ENCODE measurements around the gene SLC7A10.
A peak's percentile ranks its signal among the peaks of the same experiment; 100 is the strongest.

The SLC7A10 gene

DNA sequence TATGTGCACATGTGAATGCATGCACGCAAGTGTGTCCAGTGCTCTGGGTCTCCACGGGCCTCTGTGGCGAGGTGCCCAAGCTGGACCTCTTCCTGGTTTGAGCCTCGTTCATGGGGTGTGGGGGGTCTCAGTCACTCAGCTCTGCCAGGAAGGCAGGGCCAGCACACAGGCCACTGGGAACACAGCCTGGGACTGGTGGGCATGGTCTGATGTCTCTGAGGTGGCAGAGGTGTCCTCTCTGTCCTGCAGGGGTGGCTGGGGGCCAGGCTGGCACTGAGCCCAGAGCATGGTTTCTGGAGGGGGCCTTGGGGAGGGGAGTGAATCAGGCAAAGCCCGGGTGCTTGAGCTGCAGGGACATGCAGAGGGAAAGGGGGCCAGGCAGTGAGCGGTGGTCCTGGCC is 22.1 kb downstream of the SLC7A10 start:
- Histone ChIP-seq H3K79me1 (ENCODE audit: low read length) (no peaks in the 10 kb centered on the region), H3K27ac (ENCODE audit: low read depth, low read length) (no peak overlapping the region), H3K23ac (ENCODE audit: low read length) (no peak overlapping the region), H2BK5ac (ENCODE audit: low read depth, low read length, poor library complexity) (no peak overlapping the region), H2BK12ac (ENCODE audit: low read length) (no peak overlapping the region), H3K4me2 (ENCODE audit: low read length) (no peak overlapping the region), H3K14ac (ENCODE audit: low read length) (no peak overlapping the region), H3K9me3 (ENCODE audit: insufficient read depth, low read depth, low read length) (peaks cover 3% of the 10 kb centered on the region), H3K18ac (ENCODE audit: low read length) (no peak overlapping the region), H2BK120ac (ENCODE audit: insufficient read depth, low read length, poor library complexity) (no peak overlapping the region), H3K4me3 (ENCODE audit: low read depth, low read length) (peak overlapping the region; percentile 26), H2AFZ (ENCODE audit: insufficient read depth, low read length, poor library complexity) (no peak overlapping the region), H3K4me1 (ENCODE audit: control insufficient read depth in 1 of 2, insufficient read depth in 2 of 2, low read length in 2 of 2) (no peaks in the 10 kb centered on the region), H3K79me2 (ENCODE audit: control insufficient read depth, insufficient read depth, low read length, poor library complexity) (no peaks in the 10 kb centered on the region), H4K12ac (ENCODE audit: low read depth, low read length) (no peak overlapping the region), H3K36me3 (ENCODE audit: control insufficient read depth in 1 of 2, insufficient read depth in 2 of 2, low read length in 2 of 2) (peaks cover 4 to 6% of the 10 kb centered on the region in 2 experiments), H2AK5ac (ENCODE audit: low read length) (no peak overlapping the region), H3K4ac (ENCODE audit: low read depth, low read length) (no peak overlapping the region), H4K91ac (ENCODE audit: low read depth, low read length) (no peak overlapping the region), H4K8ac (ENCODE audit: low read depth, low read length) (no peak overlapping the region), H3K27me3 (ENCODE audit: insufficient read depth, low read length) (no peaks in the 10 kb centered on the region), H3K9ac (ENCODE audit: low read length) (no peak overlapping the region)
- WGBS (ENCODE audit: extremely low coverage, insufficient coverage, insufficient read length) = no CpG with 5 or more reads among the region's 6 CpGs
- DNase-seq = no peak

DNA sequence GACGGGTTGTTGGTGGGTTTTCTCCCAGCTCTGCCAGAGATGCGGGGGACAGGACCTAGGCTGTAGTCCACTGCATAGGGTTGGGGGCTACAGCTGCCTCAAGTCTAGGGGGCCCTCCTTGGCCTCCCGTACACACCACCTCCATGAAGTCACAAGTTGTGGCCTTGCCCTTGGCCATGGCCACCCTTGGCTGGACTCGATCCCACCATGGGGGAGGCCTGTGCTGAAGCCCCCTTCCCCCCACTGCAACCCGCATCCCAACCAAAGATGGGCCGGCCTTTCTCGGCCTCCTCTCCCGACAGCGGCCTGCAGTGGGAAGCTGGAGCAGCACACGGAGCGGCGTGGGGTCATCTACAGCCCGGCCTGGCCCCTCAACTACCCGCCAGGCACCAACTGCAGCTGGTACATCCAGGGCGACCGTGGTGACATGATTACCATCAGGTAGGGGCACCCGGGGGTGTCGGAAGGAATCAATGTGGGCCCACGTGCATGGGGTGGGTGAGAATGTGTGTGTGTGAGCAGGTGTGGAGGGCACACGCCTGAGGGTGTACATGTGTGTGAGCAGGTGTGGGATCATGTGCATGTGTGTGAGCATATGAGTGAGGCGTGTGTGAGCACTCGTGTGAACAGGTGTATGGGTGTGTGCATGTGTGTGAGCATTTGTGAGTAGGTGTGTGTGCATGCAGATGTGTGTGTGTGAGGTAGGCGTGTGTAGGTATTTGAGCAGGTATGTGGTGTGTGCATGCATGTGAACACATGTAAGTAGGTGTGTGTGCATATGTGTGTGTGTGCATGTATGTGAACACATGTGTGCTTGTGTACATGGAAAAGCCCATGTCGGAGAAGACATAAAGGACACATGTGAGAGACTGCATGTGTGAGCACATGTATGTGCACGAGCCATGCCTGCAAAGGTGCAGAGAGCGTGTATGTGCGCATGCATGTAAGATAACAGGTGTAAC is 22.8 kb downstream of the SLC7A10 start:
- no CpG with 5 or more reads among the region's 27 CpGs for WGBS (ENCODE audit: extremely low coverage, insufficient coverage, insufficient read length)

DNA sequence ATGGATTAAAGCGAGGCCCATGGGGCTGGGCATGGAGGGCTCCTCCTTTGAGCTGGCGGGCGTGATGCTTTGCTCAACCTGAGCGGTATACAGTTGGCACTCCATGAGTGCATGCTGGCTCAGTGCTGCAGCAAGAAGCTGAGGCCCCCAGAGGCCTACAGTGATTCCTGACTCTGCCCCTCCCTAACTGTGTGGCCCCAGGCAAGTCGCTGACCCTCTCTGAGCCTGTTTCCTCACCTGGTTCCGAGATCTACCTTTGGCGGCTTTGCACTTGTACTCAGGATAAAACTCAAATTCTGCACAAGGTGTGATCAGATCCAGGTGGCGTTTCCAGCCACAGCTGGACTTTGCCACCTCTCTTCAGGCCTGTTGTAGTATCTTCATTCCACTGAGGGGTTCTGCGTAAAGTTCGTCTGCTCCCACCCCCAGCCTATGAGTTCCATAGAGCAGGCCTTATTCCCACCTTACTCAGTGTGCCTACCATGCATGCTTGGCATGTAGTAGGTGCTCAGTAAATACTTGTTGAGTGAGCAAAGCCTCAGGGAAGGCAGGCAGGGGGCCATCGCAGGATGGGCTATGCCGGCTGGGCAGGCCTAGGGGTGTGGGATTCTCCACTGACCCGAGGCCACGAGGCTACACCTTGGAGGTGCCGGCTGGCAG is 23.6 kb downstream of the SLC7A10 start:
- no peaks in the 10 kb centered on the region for H3K27me3 ChIP-seq (ENCODE audit: insufficient read depth, low read length)
- no peak overlapping the region for H2BK12ac ChIP-seq (ENCODE audit: low read length)
- peaks cover 4 to 6% of the 10 kb centered on the region in 2 experiments for H3K36me3 ChIP-seq (ENCODE audit: control insufficient read depth in 1 of 2, insufficient read depth in 2 of 2, low read length in 2 of 2)
- no peak overlapping the region for H3K14ac ChIP-seq (ENCODE audit: low read length)
- DNase-seq = no peak
- H2AFZ ChIP-seq (ENCODE audit: insufficient read depth, low read length, poor library complexity) = no peak overlapping the region
- H4K8ac ChIP-seq (ENCODE audit: low read depth, low read length) = no peak overlapping the region
- H2AK5ac ChIP-seq (ENCODE audit: low read length) = no peak overlapping the region
- H3K18ac ChIP-seq (ENCODE audit: low read length) = no peak overlapping the region
- H3K27ac ChIP-seq (ENCODE audit: low read depth, low read length) = no peak overlapping the region
- WGBS (ENCODE audit: extremely low coverage, insufficient coverage, insufficient read length) = no CpG with 5 or more reads among the region's 15 CpGs
- no peak overlapping the region for H3K4ac ChIP-seq (ENCODE audit: low read depth, low read length)
- H2BK5ac ChIP-seq (ENCODE audit: low read depth, low read length, poor library complexity) = no peak overlapping the region
- no peak overlapping the region for H4K91ac ChIP-seq (ENCODE audit: low read depth, low read length)
- peaks cover 3% of the 10 kb centered on the region for H3K9me3 ChIP-seq (ENCODE audit: insufficient read depth, low read depth, low read length)
- H3K4me2 ChIP-seq (ENCODE audit: low read length) = no peak overlapping the region
- no peak overlapping the region for H4K12ac ChIP-seq (ENCODE audit: low read depth, low read length)
- no peak overlapping the region for H3K23ac ChIP-seq (ENCODE audit: low read length)
- H3K4me1 ChIP-seq (ENCODE audit: control insufficient read depth in 1 of 2, insufficient read depth in 2 of 2, low read length in 2 of 2) = no peaks in the 10 kb centered on the region
- no peaks in the 10 kb centered on the region for H3K79me2 ChIP-seq (ENCODE audit: control insufficient read depth, insufficient read depth, low read length, poor library complexity)
- no peak overlapping the region for H3K9ac ChIP-seq (ENCODE audit: low read length)
- H3K79me1 ChIP-seq (ENCODE audit: low read length) = no peaks in the 10 kb centered on the region
- H3K4me3 ChIP-seq (ENCODE audit: low read depth, low read length) = no peak overlapping the region
- no peak overlapping the region for H2BK120ac ChIP-seq (ENCODE audit: insufficient read depth, low read length, poor library complexity)

More for the DNA sequence above, 22.8 kb downstream of the SLC7A10 start:
- no peak overlapping the region for H2BK5ac ChIP-seq (ENCODE audit: low read depth, low read length, poor library complexity)
- no peak for DNase-seq
- no peak overlapping the region for H4K12ac ChIP-seq (ENCODE audit: low read depth, low read length)
- no peaks in the 10 kb centered on the region for H3K4me1 ChIP-seq (ENCODE audit: control insufficient read depth in 1 of 2, insufficient read depth in 2 of 2, low read length in 2 of 2)
- no peaks in the 10 kb centered on the region for H3K79me2 ChIP-seq (ENCODE audit: control insufficient read depth, insufficient read depth, low read length, poor library complexity)
- no peak overlapping the region for H2AFZ ChIP-seq (ENCODE audit: insufficient read depth, low read length, poor library complexity)
- no peak overlapping the region for H2BK120ac ChIP-seq (ENCODE audit: insufficient read depth, low read length, poor library complexity)
- no peak overlapping the region for H2AK5ac ChIP-seq (ENCODE audit: low read length)
- no peak overlapping the region for H3K18ac ChIP-seq (ENCODE audit: low read length)
- no peaks in the 10 kb centered on the region for H3K79me1 ChIP-seq (ENCODE audit: low read length)
- H4K8ac ChIP-seq (ENCODE audit: low read depth, low read length) = no peak overlapping the region
- H3K36me3 ChIP-seq (ENCODE audit: control insufficient read depth in 1 of 2, insufficient read depth in 2 of 2, low read length in 2 of 2) = peaks cover 4 to 6% of the 10 kb centered on the region in 2 experiments
- H3K9ac ChIP-seq (ENCODE audit: low read length) = no peak overlapping the region
- H3K14ac ChIP-seq (ENCODE audit: low read length) = no peak overlapping the region
- H3K23ac ChIP-seq (ENCODE audit: low read length) = no peak overlapping the region
- H3K4me2 ChIP-seq (ENCODE audit: low read length) = no peak overlapping the region
- no peak overlapping the region for H3K4ac ChIP-seq (ENCODE audit: low read depth, low read length)
- H3K9me3 ChIP-seq (ENCODE audit: insufficient read depth, low read depth, low read length) = peaks cover 3% of the 10 kb centered on the region
- no peak overlapping the region for H2BK12ac ChIP-seq (ENCODE audit: low read length)
- H4K91ac ChIP-seq (ENCODE audit: low read depth, low read length) = no peak overlapping the region
- H3K4me3 ChIP-seq (ENCODE audit: low read depth, low read length) = peak overlapping the region; percentile 26
- no peaks in the 10 kb centered on the region for H3K27me3 ChIP-seq (ENCODE audit: insufficient read depth, low read length)
- H3K27ac ChIP-seq (ENCODE audit: low read depth, low read length) = no peak overlapping the region

DNA sequence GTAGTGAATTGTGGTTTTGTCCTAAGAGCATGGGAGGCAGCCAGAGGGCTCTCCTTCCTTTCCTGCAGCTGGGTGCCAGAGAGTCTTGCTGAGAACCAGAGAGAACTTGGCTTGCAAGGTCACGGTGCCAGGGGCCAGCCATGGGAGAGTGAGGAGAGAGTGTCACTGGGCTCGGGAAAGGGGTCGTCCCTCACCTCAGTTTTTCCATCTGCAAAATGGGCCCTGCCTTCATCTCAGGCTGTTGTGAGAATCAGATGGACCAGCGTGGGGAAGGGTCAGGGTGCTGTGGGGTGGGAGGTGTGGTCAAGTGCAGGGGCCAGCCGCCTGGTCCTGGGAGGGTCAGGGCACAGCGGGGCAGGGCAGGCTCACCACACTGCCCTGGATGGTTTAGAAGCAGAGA is 24.2 kb downstream of the SLC7A10 start:
- no peak overlapping the region for H3K23ac ChIP-seq (ENCODE audit: low read length)
- no peaks in the 10 kb centered on the region for H3K4me1 ChIP-seq (ENCODE audit: control insufficient read depth in 1 of 2, insufficient read depth in 2 of 2, low read length in 2 of 2)

More for the DNA sequence above, 24.2 kb downstream of the SLC7A10 start:
- H2BK120ac ChIP-seq (ENCODE audit: insufficient read depth, low read length, poor library complexity) = no peak overlapping the region
- H3K14ac ChIP-seq (ENCODE audit: low read length) = no peak overlapping the region
- WGBS (ENCODE audit: extremely low coverage, insufficient coverage, insufficient read length) = no CpG with 5 or more reads among the region's 6 CpGs
- H3K79me1 ChIP-seq (ENCODE audit: low read length) = no peaks in the 10 kb centered on the region
- H2AFZ ChIP-seq (ENCODE audit: insufficient read depth, low read length, poor library complexity) = no peak overlapping the region
- H2AK5ac ChIP-seq (ENCODE audit: low read length) = no peak overlapping the region
- no peak overlapping the region for H3K4me2 ChIP-seq (ENCODE audit: low read length)
- no peak overlapping the region for H3K4ac ChIP-seq (ENCODE audit: low read depth, low read length)
- H3K79me2 ChIP-seq (ENCODE audit: control insufficient read depth, insufficient read depth, low read length, poor library complexity) = no peaks in the 10 kb centered on the region
- no peak overlapping the region for H3K18ac ChIP-seq (ENCODE audit: low read length)
- H2BK12ac ChIP-seq (ENCODE audit: low read length) = no peak overlapping the region
- no peak overlapping the region for H3K4me3 ChIP-seq (ENCODE audit: low read depth, low read length)
- H4K12ac ChIP-seq (ENCODE audit: low read depth, low read length) = no peak overlapping the region
- no peak overlapping the region for H3K9ac ChIP-seq (ENCODE audit: low read length)
- no peak overlapping the region for H3K27ac ChIP-seq (ENCODE audit: low read depth, low read length)
- no peak for DNase-seq
- H3K36me3 ChIP-seq (ENCODE audit: control insufficient read depth in 1 of 2, insufficient read depth in 2 of 2, low read length in 2 of 2) = peaks cover 4 to 6% of the 10 kb centered on the region in 2 experiments
- H4K91ac ChIP-seq (ENCODE audit: low read depth, low read length) = no peak overlapping the region
- H3K9me3 ChIP-seq (ENCODE audit: insufficient read depth, low read depth, low read length) = peaks cover 3% of the 10 kb centered on the region
- no peaks in the 10 kb centered on the region for H3K27me3 ChIP-seq (ENCODE audit: insufficient read depth, low read length)
- no peak overlapping the region for H4K8ac ChIP-seq (ENCODE audit: low read depth, low read length)
- H2BK5ac ChIP-seq (ENCODE audit: low read depth, low read length, poor library complexity) = no peak overlapping the region

Measured in trophoblast cell (in vitro differentiated cells and primary cell).